Kidney (tissue), 14 donors: ENCODE results near the gene RNF146. TPM values are rescaled to one million over a fixed set of nuclear protein-coding genes. Genes with fewer than 3 reads are reported as not detected.

Experiments used
- DNase-seq, 5 donors: peaks; one replicate each; pipeline ENCODE4 v3.0.0-alpha.2; 2013 to 2020
- FAIRE-seq: peaks from 2 replicates; lab custom pipeline; 2012; peaks lifted over from hg19 to GRCh38; lab: Jason Lieb, UNC
- H3K27ac ChIP-seq, 2 donors: one replicate each; pipeline ENCODE4 v1.7.0; 2013; ENCODE audit warnings: low read depth in 2 of 2, low read length in 2 of 2, inconsistent platforms in 1 of 2
- H3K27me3 ChIP-seq: one replicate; pipeline ENCODE4 v1.7.1; 2013; ENCODE audit warnings: low read length, inconsistent platforms; ENCODE audit not compliant: control insufficient read depth, insufficient read depth
- H3K36me3 ChIP-seq, 3 donors: one replicate each; pipeline versions ENCODE4 v1.7.0 to v1.7.1; 2013; ENCODE audit warnings: low read length in 3 of 3, control low read depth in 1 of 3, inconsistent platforms in 1 of 3; ENCODE audit not compliant: insufficient read depth in 3 of 3, control insufficient read depth in 2 of 3
- H3K4me1 ChIP-seq, 3 donors: one replicate each; pipeline versions ENCODE4 v1.7.0 to v1.7.1; 2013; ENCODE audit warnings: low read length in 3 of 3, inconsistent platforms in 1 of 3, low read depth in 1 of 3; ENCODE audit not compliant: control insufficient read depth in 2 of 3, insufficient read depth in 2 of 3
- H3K4me3 ChIP-seq, 3 donors: one replicate each; pipeline versions ENCODE4 v1.7.0 to v1.8.1; 2013; ENCODE audit warnings: low read length in 3 of 3, control low read depth in 1 of 3, inconsistent platforms in 1 of 3
- H3K9ac ChIP-seq, 3 donors: one replicate each; pipeline versions ENCODE4 v1.7.0 to v1.7.1; 2013; ENCODE audit warnings: low read length in 3 of 3, control low read depth in 1 of 3, inconsistent platforms in 1 of 3
- H3K9me3 ChIP-seq, 3 donors: one replicate each; pipeline versions ENCODE4 v1.7.0 to v1.7.1; 2013; ENCODE audit warnings: low read length in 3 of 3, control low read depth in 1 of 3, inconsistent platforms in 1 of 3; ENCODE audit not compliant: control insufficient read depth in 2 of 3, insufficient read depth in 1 of 3
- intact Hi-C: fragments of 100-400 bp; cut with DNase I; formaldehyde crosslinking; loops from one replicate; pipeline ENCODE4 v1.11.1; 2022
- polyA plus RNA-seq: library from polyadenylated mRNA; stranded (reverse); fragments of 350-450 nt; fragmentation: Illumina TruSeq; extraction: RNeasy Lipid Tissue Mini Kit (QIAGEN cat#74804); gene quantifications from one replicate; pipeline ENCODE4 v1.2.3, GENCODE V29; 2014; ENCODE audit warnings: low read depth, low replicate concordance; ENCODE audit not compliant: insufficient read depth
- total RNA-seq: library from RNA; stranded (reverse); fragmentation: NEBNext Ultra II Directional; extraction: Animal tissue kit (Norgen Biotek cat#: 25700); gene quantifications from one replicate; pipeline ENCODE4 v1.2.1, GENCODE V29; 2021
- TF ChIP-seq, protein P1 (sequence below): IDR thresholded peaks from 3 replicates; pipeline ENCODE4 v1.5.1; 2012; ENCODE audit warnings: mild to moderate bottlenecking, moderate library complexity, borderline replicate concordance; ENCODE audit not compliant: insufficient read depth; ENCODE audit errors: extremely low read depth
- donor health status: control.
- donor health status: control.
- donor health status: control.
- donor health status: control.
- donor health status: control.
- donor health status: DM: yes; HTN: yes; CAD: no.
- donor health status: Normal renal cell carcinoma (clear cell type).

RNF146 gene
- total and polyA plus RNA-seq, 2 donors from 2014 or later: 36.1 to 47.5 TPM

DNA sequence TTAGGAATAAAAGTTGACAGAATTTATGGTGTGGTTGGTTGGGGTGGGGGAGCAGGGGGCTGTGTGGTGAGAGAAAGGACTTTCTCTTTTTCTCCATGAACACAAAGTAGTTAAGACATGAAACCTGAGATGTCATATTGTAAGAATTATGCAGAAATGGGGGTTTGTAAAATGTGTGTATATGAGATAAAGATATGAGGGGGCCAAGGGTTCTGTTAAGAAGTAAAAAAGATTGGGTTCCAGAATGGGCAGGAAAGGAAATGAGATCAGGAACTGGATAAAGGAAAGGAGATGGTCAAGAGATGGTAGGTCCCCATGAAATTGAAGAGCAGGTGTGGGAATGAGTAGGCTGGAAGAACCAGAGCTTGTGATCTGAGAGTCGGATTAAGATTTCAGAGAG is 9.7 kb downstream of the RNF146 start:
- FAIRE-seq: no peak
- intact Hi-C loops: no loop called here
- TF ChIP-seq, protein P1, sequence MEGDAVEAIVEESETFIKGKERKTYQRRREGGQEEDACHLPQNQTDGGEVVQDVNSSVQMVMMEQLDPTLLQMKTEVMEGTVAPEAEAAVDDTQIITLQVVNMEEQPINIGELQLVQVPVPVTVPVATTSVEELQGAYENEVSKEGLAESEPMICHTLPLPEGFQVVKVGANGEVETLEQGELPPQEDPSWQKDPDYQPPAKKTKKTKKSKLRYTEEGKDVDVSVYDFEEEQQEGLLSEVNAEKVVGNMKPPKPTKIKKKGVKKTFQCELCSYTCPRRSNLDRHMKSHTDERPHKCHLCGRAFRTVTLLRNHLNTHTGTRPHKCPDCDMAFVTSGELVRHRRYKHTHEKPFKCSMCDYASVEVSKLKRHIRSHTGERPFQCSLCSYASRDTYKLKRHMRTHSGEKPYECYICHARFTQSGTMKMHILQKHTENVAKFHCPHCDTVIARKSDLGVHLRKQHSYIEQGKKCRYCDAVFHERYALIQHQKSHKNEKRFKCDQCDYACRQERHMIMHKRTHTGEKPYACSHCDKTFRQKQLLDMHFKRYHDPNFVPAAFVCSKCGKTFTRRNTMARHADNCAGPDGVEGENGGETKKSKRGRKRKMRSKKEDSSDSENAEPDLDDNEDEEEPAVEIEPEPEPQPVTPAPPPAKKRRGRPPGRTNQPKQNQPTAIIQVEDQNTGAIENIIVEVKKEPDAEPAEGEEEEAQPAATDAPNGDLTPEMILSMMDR: no peak

DNA sequence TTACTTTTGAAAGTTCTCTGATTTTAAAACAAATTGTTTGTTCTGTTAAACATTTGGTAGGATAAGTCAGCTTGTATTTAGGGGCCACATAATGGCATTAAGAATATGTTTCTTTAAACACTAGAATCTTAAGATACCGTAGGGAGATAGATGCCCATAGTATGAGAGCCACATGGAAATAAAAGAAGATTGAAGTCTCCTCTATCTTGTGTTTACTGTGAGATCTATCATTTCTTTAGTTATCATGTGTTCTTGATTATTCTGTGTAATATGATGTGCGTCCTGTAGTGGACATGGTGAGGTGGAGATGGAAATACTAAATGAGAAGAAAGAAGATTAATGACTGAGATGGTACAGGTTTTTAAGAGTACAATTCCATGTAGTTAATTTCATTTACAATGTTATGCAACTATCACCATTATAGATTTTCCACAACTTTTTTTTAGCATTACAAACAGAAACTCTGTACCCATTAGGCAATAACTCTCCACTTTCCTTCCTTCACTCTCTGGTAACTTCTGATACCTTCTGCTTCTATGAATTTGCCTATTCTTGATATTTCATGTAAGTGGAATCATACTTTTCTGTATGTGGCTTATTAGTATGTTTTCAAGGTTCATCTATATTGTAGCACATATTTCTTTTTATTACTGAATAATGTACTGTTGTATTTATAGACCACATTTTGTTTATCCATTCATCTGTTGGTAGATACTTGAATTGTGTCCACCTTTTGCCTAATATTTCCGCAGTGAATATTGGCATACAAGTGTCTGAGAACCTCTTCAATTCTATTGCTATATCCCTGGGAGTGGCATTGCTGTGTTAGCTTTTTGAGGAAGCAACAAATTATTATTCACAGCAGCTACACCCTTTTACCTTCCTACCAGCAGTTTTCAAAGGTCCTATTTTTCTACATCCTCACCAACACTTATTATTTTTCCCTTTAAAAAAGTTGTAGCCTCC is 11.5 kb downstream of the RNF146 start:
- peaks cover 0 to 8% (median 0%) of the 10 kb centered on the region in 3 donors for H3K4me1 ChIP-seq
- no peak overlapping the region for H3K27ac ChIP-seq
- TF ChIP-seq, protein P1: no peak
- H3K4me3 ChIP-seq: no peak overlapping the region
- intact Hi-C loops: no loop called here
- FAIRE-seq (no peak), DNase-seq (no peak)
- H3K9me3 ChIP-seq: no peaks in the 10 kb centered on the region
- no peak overlapping the region for H3K9ac ChIP-seq
- H3K27me3 ChIP-seq: no peaks in the 10 kb centered on the region
- peaks cover 0 to 17% (median 9%) of the 10 kb centered on the region in 3 donors for H3K36me3 ChIP-seq

More for the DNA sequence above, 9.7 kb downstream of the RNF146 start:
- DNase-seq: no peak
- Histone ChIP-seq H3K27me3 (no peaks in the 10 kb centered on the region), H3K27ac (no peak overlapping the region), H3K9me3 (no peaks in the 10 kb centered on the region), H3K4me3 (no peak overlapping the region), H3K9ac (no peak overlapping the region), H3K4me1 (peaks cover 0 to 8% (median 0%) of the 10 kb centered on the region in 3 donors), H3K36me3 (peaks cover 0 to 2% (median 0%) of the 10 kb centered on the region in 3 donors)

DNA sequence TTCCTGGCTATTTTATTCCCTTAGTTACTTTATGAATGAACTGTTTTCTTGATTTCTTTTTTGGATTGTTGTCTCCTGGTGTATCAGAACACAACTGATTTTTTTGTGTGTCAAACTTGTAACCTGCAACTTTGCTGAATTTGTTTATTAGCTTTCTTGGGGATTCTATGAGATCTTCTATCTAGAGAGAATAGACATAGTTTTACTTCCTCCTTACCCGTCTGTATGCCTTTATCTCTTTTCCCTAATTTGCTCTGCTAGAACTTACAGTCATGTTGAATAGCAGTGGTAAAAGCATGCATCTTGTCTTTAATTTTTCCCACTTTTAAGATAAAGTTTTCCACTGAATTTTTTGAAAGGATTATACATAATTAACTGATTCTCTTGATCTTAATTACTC is 13.2 kb downstream of the RNF146 start:
- Histone ChIP-seq H3K4me1 (peaks cover 0 to 8% (median 0%) of the 10 kb centered on the region in 3 donors), H3K36me3 (peaks cover 2 to 17% (median 9%) of the 10 kb centered on the region in 3 donors), H3K9ac (no peak overlapping the region), H3K27ac (no peak overlapping the region), H3K4me3 (no peak overlapping the region), H3K27me3 (no peaks in the 10 kb centered on the region), H3K9me3 (no peaks in the 10 kb centered on the region)
- no peak for DNase-seq
- FAIRE-seq: no peak
- intact Hi-C loops: no loop called here
- TF ChIP-seq, protein P1: no peak
